GM18507 (cell line): Measurements from ENCODE around the gene KLK15.
A peak's percentile ranks its signal among the peaks of the same experiment; 100 is the strongest.
"Not testable (repeated sequence)": the region's sequence is repeated elsewhere in the genome, so short reads cannot be mapped to it uniquely, and the experiment has no call there.

Source experiments
- DNase-seq: peaks from one replicate; pipeline ENCODE4 v3.0.0; 2011; ENCODE audit warnings: low read depth; ENCODE audit not compliant: insufficient read length; ENCODE audit errors: extremely low spot score
- FAIRE-seq: peaks from 2 replicates; lab custom pipeline; 2011; peaks lifted over from hg19 to GRCh38; lab: Jason Lieb, UNC

KLK15 gene

GRCh38 chr19:50798659-50799546, 34.5 kb downstream of the KLK15 start:
- FAIRE-seq (no peak), DNase-seq (no peak)

DNA sequence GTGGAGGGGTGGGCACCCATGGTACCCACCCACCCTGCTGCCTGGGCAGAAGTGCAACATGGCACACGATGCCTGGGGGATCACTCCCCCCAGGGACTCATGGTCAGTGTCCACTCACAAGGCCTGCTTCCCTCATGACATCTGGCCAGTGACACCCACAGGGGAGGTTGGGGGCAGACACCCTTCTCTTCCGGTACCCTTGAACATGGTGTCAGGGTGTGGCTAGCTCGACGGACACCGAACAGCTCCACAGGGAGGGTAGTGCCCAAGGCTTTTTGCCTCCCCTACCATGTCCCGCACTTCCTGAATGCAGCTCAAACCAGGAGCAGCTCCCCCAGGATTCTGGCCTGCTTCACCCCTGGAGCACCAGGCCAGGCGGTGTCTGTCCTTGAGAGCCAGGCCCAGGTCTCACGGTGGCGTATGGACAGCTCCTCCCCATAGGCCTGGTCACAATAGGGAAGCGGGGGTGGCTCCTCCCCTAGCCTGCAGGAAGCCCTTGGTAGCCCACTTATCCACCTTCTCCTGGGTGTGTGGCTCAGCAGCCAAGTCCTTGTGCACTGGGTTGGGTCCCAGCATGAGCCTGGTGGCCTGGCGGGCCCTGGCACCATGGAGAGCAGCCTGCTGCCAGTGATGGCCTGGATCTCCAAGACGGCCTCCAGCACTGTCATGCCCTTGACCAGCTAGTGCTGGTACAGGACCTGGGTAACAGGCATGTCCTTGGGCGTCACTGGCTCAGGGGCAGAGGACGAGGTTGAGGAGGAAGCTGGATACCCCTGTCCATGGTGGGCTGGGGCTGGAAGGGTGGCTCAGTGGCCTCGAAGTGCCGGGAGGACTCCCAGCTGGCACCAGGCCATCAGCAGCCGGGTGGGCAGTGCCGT, 35.4 kb downstream of the KLK15 start:
- no peak for DNase-seq

DNA sequence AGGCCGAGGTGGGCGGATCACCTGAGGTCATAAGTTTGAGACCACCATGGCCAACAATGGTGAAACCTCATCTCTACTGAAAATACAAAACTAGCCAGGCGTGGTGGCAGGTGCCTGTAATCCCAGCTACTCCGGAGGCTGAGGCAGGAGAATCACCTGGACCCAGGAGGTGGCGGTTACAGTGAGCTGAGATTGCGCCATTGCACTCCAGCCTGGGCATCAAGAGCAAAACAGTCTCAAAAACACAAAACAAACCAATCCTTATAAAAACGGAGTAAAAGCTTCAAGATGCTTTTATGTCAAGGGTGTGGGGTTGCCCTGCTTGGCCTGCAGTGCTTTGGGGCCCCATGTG, 36.0 kb downstream of the KLK15 start:
- DNase-seq: no peak
- FAIRE-seq: no peak

More for the DNA sequence above, 35.4 kb downstream of the KLK15 start:
- no peak for FAIRE-seq

- no peak for FAIRE-seq
- DNase-seq: no peak
These were observed 36.5 kb downstream of the KLK15 start for GRCh38 chr19:50796634-50797428.

- DNase-seq: no peak
These were observed 37.2 kb downstream of the KLK15 start for GRCh38 chr19:50796128-50796633.

GRCh38 chr19:50795664-50796073, 37.7 kb downstream of the KLK15 start:
- no peak for FAIRE-seq

More at GRCh38 chr19:50796128-50796633, 37.2 kb downstream of the KLK15 start:
- FAIRE-seq: no peak

GRCh38 chr19:50794876-50795663, 38.3 kb downstream of the KLK15 start:
- no peak for FAIRE-seq
- DNase-seq: no peak

More at GRCh38 chr19:50795664-50796073, 37.7 kb downstream of the KLK15 start:
- no peak for DNase-seq

- peak; percentile 58 for FAIRE-seq
- peak; percentile 45 for DNase-seq
These were observed 39.1 kb downstream of the KLK15 start for GRCh38 chr19:50794074-50794875.

DNA sequence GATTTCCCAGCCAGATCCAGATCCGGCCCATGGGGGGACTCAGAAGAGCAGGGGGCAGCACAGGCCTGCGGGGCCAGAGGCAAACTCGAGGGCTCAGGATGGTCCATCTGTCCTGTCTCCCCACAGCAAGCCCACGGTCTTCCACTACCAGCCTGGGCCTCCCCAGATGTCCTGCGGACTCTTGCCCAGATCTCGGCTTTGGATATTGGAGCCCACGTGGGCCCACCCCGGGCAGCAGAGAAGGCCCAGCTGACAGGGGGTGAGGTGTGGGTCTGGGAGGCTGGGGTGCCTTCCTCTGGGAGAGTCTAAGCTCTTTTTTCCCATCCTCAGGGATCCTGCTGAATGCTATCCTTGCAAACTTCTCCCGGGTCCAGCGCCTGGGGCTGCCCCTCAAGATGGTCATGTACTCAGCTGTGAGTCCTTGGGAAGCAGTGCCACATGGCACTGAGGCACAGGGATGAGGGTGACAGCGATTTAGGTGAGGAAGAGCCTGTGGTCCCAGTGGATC, 39.8 kb downstream of the KLK15 start:
- no peak for DNase-seq
- no peak for FAIRE-seq

- no peak for FAIRE-seq
- no peak for DNase-seq
These were observed 40.8 kb downstream of the KLK15 start for GRCh38 chr19:50792272-50793250.

- FAIRE-seq (no peak), DNase-seq (no peak)
These were observed 41.6 kb downstream of the KLK15 start for GRCh38 chr19:50791594-50792271.

DNA sequence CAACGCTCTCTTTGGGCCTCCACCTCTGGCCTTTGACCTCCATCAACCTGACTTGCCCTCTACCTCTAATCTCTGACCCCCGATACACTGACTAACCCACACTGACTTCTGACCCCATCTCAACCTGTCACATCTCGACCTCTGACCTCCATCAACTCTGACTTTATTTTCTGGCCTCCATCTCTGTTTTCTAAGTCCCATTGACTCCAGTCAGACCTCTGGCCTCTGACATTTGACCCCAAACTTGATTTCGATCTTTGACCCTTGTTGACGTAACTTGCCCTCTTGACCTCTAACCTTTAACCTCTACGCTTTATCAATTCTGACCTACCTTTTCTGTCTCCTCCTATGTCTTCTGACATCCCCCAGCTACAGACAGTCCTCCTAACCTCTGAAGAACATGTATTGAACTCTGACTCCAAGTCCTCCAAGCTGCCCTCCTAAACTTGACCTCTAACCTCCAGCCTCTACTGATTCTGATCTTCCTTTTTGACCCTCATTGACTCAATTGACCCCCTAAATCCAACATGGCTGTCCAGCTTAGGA, 42.4 kb downstream of the KLK15 start:
- no peak for FAIRE-seq
- DNase-seq: no peak

GRCh38 chr19:50790396-50790795, 43.0 kb downstream of the KLK15 start, which contains the start of gene ACP4:
ACP4 (plus strand) TSS chr19:50790415; CDS start chr19:50790415, 0 bp downstream.
- DNase-seq (no peak), FAIRE-seq (no peak)

- DNase-seq: no peak
- no peak for FAIRE-seq
These were observed 48.0 kb downstream of the KLK15 start for GRCh38 chr19:50785329-50785728.

DNA sequence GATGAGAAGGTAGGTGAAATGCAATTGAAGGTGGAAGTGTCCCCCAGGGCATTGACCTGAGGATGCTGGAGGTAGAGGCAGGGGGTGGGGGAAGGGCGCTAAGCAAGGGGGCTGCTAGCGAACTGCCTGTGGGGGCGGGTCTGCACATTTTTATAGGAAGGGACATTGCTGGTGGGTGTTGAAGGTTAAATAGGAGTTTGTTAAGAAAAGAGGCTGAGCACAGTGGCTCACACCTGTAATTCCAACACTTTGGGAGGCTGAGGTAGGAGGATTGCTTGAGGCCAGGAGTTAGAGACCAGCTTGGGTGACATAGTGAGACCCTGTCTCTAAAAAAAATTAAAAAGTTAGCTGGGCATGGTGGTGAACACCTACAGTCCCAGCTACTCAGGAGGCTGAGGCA, 48.7 kb downstream of the KLK15 start:
- DNase-seq: no peak
- no peak for FAIRE-seq

DNA sequence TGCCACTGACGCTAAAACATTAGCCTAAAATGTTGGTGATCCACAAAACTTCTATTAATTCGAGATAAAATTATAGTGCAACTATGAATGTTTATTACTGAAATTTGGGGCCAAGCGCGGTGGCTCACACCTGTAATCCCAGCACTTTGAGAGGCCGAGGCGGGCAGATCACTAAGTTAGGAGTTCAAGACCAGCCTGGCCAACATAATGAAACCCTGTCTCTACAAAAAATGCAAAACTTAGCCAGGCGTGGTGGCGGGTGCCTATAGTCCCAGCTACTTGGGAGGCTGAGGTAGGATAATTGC, 49.6 kb downstream of the KLK15 start:
- not testable (repeated sequence) for DNase-seq, FAIRE-seq
